ENCODE data around the gene FAM72C.
"Not testable (repeated sequence)": the region's sequence is repeated elsewhere in the genome, so short reads cannot be mapped to it uniquely, and the experiment has no call there.

FAM72C gene
- total RNA-seq = 0 reads per million in 3 donors

DNA sequence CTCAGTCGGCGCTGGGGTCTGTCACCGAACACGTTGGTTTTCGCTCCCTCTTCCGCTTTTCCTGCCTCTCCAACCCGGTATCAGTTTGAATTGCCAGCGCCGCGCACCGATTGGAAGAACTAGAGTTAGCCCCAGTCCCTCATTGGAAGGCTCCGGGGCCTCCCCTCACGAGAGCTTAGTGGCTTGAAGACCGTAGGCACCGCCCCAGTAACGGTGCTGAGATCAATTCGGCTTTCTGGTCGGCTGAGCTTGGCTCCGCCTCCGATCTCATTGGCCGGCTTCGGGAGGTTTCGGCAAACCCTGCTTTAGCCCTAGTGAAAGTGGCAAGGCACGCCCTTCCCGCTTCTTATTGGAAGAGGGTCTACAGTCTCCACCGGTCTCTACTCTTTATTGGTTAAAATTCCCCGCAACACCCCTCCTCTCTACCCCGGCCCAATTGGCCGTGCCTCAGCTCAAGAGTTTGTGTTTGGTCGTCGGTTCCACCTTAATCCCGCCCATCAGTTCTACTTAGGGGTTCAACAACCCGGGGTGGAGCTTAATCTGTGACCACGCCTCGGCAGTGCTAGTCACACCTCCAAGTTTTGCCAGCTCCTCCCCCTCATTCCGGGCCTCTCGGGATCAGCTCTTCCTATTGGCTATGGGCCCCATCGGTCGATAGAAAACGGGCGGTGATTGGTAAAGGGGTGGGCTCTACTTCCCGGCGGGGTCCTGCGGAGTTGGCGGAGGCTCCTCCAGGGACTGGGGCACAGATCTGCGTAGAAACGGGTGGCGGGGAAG, at the start of gene FAM72C:
Gene FAM72C, minus strand, starts transcription at position 63 of the 777 bp plus-strand sequence. CDS start 845 bp downstream, outside the sequence.
- not testable (repeated sequence) for H3K4me3 ChIP-seq (ENCODE audit: insufficient read depth, low read depth, low read length, poor library complexity, severe bottlenecking); H3K4me1 ChIP-seq (ENCODE audit: control insufficient read depth, insufficient read depth, low read length, poor library complexity, severe bottlenecking); H3K27me3 ChIP-seq (replicated peaks; ENCODE audit: control insufficient read depth, insufficient read depth, low read length, poor library complexity, severe bottlenecking); H3K36me3 ChIP-seq (ENCODE audit: control insufficient read depth, insufficient read depth, low read length); H3K9me3 ChIP-seq (ENCODE audit: control insufficient read depth, low read length); H3K27ac ChIP-seq (ENCODE audit: insufficient read depth, low read length, poor library complexity, severe bottlenecking); DNase-seq

- H3K27me3 ChIP-seq (replicated peaks; ENCODE audit: control insufficient read depth, insufficient read depth, low read length, poor library complexity, severe bottlenecking); DNase-seq; H3K9me3 ChIP-seq (ENCODE audit: control insufficient read depth, low read length); H3K27ac ChIP-seq (ENCODE audit: insufficient read depth, low read length, poor library complexity, severe bottlenecking); H3K4me3 ChIP-seq (ENCODE audit: insufficient read depth, low read depth, low read length, poor library complexity, severe bottlenecking); H3K36me3 ChIP-seq (ENCODE audit: control insufficient read depth, insufficient read depth, low read length); H3K4me1 ChIP-seq (ENCODE audit: control insufficient read depth, insufficient read depth, low read length, poor library complexity, severe bottlenecking): not testable (repeated sequence)
These were observed 48.4 kb upstream of the FAM72C start for GRCh38 chr1:144020001-144020738.

DNA sequence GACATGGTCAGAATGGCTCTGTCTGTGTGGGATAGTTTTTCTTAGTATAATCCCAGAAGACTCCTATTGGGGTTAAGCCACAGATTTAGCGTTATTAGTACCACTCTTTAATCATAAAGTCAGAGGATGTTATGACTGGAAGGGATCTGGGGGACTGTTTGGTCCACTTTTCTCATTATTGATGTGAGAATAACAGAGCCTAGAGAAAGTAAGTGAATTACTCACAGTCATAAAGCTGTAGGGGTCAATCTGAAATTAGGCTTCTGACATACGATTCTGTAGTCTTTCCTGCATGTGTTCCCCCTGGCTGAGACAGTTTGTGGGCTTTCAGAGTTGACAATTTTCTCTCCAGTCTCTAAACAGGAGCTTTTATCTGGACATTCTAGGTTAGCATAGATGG, 47.3 kb upstream of the FAM72C start:
- H3K4me1 ChIP-seq (ENCODE audit: control insufficient read depth, insufficient read depth, low read length, poor library complexity, severe bottlenecking); H3K27me3 ChIP-seq (replicated peaks; ENCODE audit: control insufficient read depth, insufficient read depth, low read length, poor library complexity, severe bottlenecking); H3K4me3 ChIP-seq (ENCODE audit: insufficient read depth, low read depth, low read length, poor library complexity, severe bottlenecking); H3K27ac ChIP-seq (ENCODE audit: insufficient read depth, low read length, poor library complexity, severe bottlenecking); H3K9me3 ChIP-seq (ENCODE audit: control insufficient read depth, low read length); H3K36me3 ChIP-seq (ENCODE audit: control insufficient read depth, insufficient read depth, low read length); DNase-seq: not testable (repeated sequence)

DNA sequence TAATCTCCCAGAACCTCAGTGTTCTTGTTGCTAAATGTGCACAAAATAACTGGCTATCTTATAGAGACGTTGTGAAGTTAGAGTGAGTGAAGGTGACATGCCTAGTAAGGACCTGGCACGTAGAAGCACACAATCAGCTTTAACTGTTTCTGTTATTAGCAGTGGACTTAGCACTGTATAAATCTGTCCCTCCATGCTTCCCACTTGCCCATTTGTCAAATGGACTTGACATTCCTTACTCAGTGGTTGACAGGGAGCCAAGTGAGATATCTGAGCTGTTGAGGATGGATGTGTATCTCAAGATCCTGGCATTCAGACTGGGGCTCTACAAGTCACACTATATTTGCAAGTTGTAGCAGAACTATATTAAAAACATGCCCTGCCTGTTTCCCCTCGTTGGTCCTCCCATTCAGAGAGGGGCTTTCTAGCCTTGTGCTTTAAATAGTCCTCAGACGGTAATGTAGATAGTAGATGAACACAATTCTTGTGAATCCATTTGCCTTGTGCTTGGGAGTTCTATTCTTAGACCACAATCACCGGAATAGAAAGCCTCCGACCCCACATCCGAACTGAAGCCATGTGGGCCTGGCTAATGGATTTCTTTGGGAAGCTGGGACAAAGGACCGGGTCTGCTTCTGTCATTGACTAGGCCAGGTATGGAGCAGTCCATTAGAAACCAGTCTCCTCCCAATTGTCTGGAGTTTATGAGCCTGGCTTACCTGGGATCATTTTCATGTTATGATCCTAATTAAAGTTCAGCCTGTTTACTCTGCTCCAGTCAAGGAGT, 43.6 kb upstream of the FAM72C start:
- not testable (repeated sequence) for DNase-seq; H3K27ac ChIP-seq (ENCODE audit: insufficient read depth, low read length, poor library complexity, severe bottlenecking); H3K36me3 ChIP-seq (ENCODE audit: control insufficient read depth, insufficient read depth, low read length); H3K4me1 ChIP-seq (ENCODE audit: control insufficient read depth, insufficient read depth, low read length, poor library complexity, severe bottlenecking); H3K9me3 ChIP-seq (ENCODE audit: control insufficient read depth, low read length); H3K27me3 ChIP-seq (replicated peaks; ENCODE audit: control insufficient read depth, insufficient read depth, low read length, poor library complexity, severe bottlenecking); H3K4me3 ChIP-seq (ENCODE audit: insufficient read depth, low read depth, low read length, poor library complexity, severe bottlenecking)

- H3K4me1 ChIP-seq (ENCODE audit: control insufficient read depth, insufficient read depth, low read length, poor library complexity, severe bottlenecking); H3K4me3 ChIP-seq (ENCODE audit: insufficient read depth, low read depth, low read length, poor library complexity, severe bottlenecking): not testable (repeated sequence)
These were observed 42.7 kb upstream of the FAM72C start for GRCh38 chr1:144014528-144014927.

DNA sequence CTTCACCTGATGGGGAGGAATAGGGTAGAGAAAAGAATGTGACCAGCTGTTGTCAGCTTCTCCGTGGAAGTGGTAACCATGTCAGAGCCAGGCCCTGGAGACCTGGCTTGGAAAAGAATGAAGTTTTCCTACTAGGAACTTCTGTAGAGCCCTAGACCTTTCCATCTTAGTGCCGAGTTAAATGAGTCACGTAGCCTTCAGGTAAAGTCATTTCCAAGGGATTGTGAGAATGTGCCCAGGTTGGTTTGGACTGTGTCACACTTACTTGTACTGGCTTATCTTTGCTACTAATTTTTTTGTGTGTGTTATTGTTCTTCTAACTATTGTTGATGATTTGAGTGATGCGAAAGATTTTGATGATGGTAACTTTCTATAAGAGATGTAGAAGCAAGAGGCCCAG, 42.3 kb upstream of the FAM72C start:
- not testable (repeated sequence) for H3K36me3 ChIP-seq (ENCODE audit: control insufficient read depth, insufficient read depth, low read length); H3K27ac ChIP-seq (ENCODE audit: insufficient read depth, low read length, poor library complexity, severe bottlenecking); H3K4me1 ChIP-seq (ENCODE audit: control insufficient read depth, insufficient read depth, low read length, poor library complexity, severe bottlenecking); DNase-seq; H3K4me3 ChIP-seq (ENCODE audit: insufficient read depth, low read depth, low read length, poor library complexity, severe bottlenecking); H3K27me3 ChIP-seq (replicated peaks; ENCODE audit: control insufficient read depth, insufficient read depth, low read length, poor library complexity, severe bottlenecking); H3K9me3 ChIP-seq (ENCODE audit: control insufficient read depth, low read length)

More at GRCh38 chr1:144014528-144014927, 42.7 kb upstream of the FAM72C start:
- H3K27ac ChIP-seq (ENCODE audit: insufficient read depth, low read length, poor library complexity, severe bottlenecking); H3K27me3 ChIP-seq (replicated peaks; ENCODE audit: control insufficient read depth, insufficient read depth, low read length, poor library complexity, severe bottlenecking); H3K9me3 ChIP-seq (ENCODE audit: control insufficient read depth, low read length); H3K36me3 ChIP-seq (ENCODE audit: control insufficient read depth, insufficient read depth, low read length); DNase-seq: not testable (repeated sequence)

GRCh38 chr1:144012168-144012733, 40.5 kb upstream of the FAM72C start:
- not testable (repeated sequence) for H3K4me3 ChIP-seq (ENCODE audit: insufficient read depth, low read depth, low read length, poor library complexity, severe bottlenecking); H3K4me1 ChIP-seq (ENCODE audit: control insufficient read depth, insufficient read depth, low read length, poor library complexity, severe bottlenecking); H3K36me3 ChIP-seq (ENCODE audit: control insufficient read depth, insufficient read depth, low read length); H3K9me3 ChIP-seq (ENCODE audit: control insufficient read depth, low read length); H3K27me3 ChIP-seq (replicated peaks; ENCODE audit: control insufficient read depth, insufficient read depth, low read length, poor library complexity, severe bottlenecking); DNase-seq; H3K27ac ChIP-seq (ENCODE audit: insufficient read depth, low read length, poor library complexity, severe bottlenecking)

DNA sequence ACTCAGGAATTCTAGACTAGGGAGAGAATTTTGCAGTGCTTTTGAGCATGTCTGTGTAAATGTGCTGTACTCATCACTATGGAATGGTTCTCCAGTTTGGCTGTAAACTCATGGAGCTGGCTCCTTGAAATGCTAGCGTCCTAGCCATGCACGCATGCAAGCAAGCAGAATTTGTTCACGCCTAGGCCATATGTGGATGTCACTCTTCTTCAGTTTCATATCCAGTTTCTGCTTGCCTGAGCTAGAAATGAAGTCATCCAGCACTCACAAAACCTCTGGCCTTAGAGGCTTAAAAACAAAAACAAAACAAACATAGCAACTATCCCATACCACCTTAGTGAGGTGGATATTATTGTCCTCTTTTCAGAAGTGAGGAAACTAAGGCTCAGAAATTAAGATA, 37.6 kb upstream of the FAM72C start:
- not testable (repeated sequence) for DNase-seq; H3K27me3 ChIP-seq (replicated peaks; ENCODE audit: control insufficient read depth, insufficient read depth, low read length, poor library complexity, severe bottlenecking); H3K4me1 ChIP-seq (ENCODE audit: control insufficient read depth, insufficient read depth, low read length, poor library complexity, severe bottlenecking); H3K9me3 ChIP-seq (ENCODE audit: control insufficient read depth, low read length); H3K4me3 ChIP-seq (ENCODE audit: insufficient read depth, low read depth, low read length, poor library complexity, severe bottlenecking); H3K27ac ChIP-seq (ENCODE audit: insufficient read depth, low read length, poor library complexity, severe bottlenecking); H3K36me3 ChIP-seq (ENCODE audit: control insufficient read depth, insufficient read depth, low read length)

GRCh38 chr1:144004259-144004658, 32.5 kb upstream of the FAM72C start:
- not testable (repeated sequence) for H3K27ac ChIP-seq (ENCODE audit: insufficient read depth, low read length, poor library complexity, severe bottlenecking); H3K9me3 ChIP-seq (ENCODE audit: control insufficient read depth, low read length); H3K27me3 ChIP-seq (replicated peaks; ENCODE audit: control insufficient read depth, insufficient read depth, low read length, poor library complexity, severe bottlenecking); DNase-seq; H3K4me1 ChIP-seq (ENCODE audit: control insufficient read depth, insufficient read depth, low read length, poor library complexity, severe bottlenecking); H3K36me3 ChIP-seq (ENCODE audit: control insufficient read depth, insufficient read depth, low read length); H3K4me3 ChIP-seq (ENCODE audit: insufficient read depth, low read depth, low read length, poor library complexity, severe bottlenecking)
